D721Med (cell line): Measurements from ENCODE around the gene GABRB3.

Source experiments
- DNase-seq: peaks from one replicate; pipeline ENCODE4 v3.0.0; 2011; ENCODE audit warnings: low spot score; ENCODE audit not compliant: insufficient read length
- FAIRE-seq: peaks from 2 replicates; lab custom pipeline; 2011; peaks lifted over from hg19 to GRCh38; lab: Jason Lieb, UNC
- CTCF ChIP-seq: IDR thresholded peaks from 2 replicates; pipeline ENCODE4 v1.5.1; 2012; ENCODE audit warnings: mild to moderate bottlenecking, control low read depth; ENCODE audit not compliant: insufficient read depth; ENCODE audit errors: missing control alignments

Gene GABRB3

DNA sequence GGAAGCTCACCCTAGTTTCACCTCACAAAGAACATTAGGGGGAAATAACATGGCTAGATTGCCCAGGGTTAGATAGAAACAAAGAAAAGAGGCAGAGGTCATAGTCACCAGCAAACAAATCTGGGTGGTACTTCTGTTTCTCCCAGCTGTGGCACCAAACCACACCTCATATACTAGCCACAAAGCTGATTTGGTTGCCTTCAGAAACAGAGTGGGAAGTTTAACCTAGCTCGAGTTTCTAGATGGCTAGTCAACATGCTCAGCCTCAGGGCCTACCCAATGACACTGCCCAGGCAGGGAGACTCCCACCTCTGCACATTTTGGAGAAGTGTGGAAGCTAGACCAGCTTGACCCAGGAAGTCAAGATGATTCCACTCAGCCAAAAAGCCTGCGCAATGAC is 174.2 kb downstream of the GABRB3 start:
- FAIRE-seq (no peak), DNase-seq (no peak)
- no peak for TF ChIP-seq CTCF

DNA sequence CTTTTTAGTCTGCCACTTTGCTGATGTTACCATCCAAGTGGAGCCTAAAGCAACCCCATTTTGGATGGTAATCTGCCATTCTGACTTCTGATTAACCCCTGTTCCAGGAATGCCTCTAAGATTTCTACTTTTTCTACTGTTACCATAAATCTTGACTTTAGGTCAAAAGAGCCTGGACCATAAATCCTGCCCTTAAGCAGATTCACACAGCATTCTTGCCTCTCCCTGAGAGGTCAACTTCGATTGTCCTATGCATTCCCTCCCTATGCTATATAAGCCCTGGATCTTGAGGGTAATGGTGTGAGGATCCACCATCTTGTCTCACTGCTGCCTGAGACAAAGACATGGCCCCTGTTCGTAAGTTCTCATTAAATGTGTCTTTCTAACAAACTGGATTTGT is 177.3 kb downstream of the GABRB3 start:
- DNase-seq, result no peak
- TF ChIP-seq CTCF, result no peak
- no peak for FAIRE-seq

GRCh38 chr15:26590676-26591075 is 182.2 kb downstream of the GABRB3 start:
- FAIRE-seq, result no peak
- no peak for TF ChIP-seq CTCF
- no peak for DNase-seq

DNA sequence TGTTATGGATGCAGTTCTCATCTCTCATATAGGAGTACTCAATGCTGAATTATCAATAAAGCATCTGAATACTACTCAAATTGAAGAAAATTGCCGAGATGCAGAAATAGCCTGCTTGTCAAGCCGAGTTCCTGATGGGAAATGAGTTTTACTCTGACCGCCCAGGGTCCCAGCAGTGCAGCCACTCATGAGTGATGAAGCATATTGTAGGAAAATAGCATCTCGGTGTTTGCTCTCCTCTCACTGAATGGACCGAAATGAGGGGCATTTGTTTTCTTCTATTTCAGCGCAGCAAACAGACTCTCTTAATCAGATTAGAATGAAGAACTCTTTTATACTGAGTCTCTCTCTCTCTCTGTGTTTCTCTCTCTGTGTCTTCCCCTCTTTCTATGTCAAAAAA is 190.0 kb downstream of the GABRB3 start:
- no peak for FAIRE-seq
- no peak for TF ChIP-seq CTCF
- no peak for DNase-seq

DNA sequence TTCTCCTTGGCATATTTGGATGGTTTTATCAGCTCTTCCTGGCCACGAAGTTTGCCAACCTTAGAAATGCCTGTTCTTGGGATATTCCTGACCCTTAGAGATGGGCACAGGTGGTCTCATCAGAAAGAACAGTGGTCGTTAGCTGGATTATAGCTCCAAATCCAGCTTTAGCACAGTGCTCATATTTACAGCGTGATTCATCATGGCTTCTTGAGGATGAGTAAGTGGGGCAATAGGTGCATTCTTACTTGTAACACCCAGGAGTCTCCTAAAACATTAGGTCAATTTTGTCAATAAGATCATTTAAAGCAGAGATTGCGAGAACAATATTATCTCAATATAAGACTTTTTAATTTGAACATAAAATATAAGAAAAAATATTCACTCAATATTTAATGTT is 191.9 kb downstream of the GABRB3 start:
- FAIRE-seq (no peak), DNase-seq (no peak)
- TF ChIP-seq CTCF, result no peak

DNA sequence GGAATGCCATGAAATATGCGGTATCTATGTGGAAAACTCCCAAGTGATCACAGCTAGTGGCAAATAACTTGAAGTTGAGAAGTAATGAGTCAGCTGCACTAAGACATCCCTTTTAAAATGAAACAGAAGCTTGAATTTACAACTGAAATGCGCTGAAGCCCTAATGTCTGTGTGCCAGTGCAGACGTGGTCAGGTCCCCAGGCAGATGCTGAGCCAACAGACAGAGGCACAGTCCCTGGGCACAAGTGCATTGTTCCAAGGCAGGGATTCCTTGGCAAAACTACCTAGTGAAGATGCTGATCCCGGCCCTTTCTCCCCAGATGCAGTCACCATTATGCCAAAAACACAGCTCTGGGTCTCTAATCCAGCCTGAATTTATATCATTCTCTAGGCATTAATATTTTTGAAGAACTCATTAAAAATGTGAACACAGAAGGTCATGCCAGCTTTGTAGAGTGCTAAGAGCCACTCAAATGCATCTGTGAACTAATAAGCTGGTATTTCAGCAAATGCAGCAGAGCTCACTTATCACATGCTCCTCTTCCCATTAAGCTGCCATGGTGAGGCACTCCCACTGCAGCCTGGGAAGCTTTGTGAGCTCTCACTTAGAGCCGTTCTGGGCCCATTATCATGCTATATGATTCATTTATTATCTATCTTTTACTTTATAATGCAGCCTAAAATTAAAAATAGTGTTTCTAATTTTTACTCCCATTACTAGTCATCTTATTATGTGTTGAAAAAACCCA is 200.1 kb downstream of the GABRB3 start:
- DNase-seq, result no peak
- FAIRE-seq, result no peak
- no peak for TF ChIP-seq CTCF

- DNase-seq (no peak), FAIRE-seq (no peak)
- TF ChIP-seq CTCF, result no peak
Observed at GRCh38 chr15:26571346-26571745, 201.5 kb downstream of the GABRB3 start.
